Stimulated activated CD4-positive, alpha-beta T cell treated with anti-CD3 and anti-CD28 coated beads, Interleukin-2, amount 100 ng/mL, for 4 hours (primary cell): ENCODE measurements around the gene FZD10.

Source experiments
- DNase-seq: peaks from one replicate; pipeline ENCODE4 v3.0.0-alpha.2; 2020; ENCODE audit warnings: low read depth

Gene FZD10

DNA sequence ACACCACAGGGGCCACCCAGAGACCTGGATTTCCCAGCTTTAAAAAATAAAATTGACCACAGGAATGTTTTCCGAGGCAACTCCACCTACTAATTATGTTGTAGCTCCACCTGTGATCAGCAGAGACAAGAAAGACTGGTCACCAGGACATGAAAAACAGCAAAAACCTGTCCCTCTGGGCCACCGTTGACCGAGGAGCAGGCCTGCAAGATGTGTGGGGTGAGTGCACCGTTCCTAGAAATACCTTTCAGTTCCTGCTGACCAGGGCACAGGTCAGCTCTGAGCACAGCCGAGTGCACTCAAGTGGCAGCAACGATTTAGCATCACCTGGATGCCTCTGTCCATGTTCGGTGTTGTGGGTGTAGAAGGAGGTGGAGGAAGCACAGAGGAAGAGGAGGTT is 16.9 kb downstream of the FZD10 start:
- DNase-seq, result no peak

DNA sequence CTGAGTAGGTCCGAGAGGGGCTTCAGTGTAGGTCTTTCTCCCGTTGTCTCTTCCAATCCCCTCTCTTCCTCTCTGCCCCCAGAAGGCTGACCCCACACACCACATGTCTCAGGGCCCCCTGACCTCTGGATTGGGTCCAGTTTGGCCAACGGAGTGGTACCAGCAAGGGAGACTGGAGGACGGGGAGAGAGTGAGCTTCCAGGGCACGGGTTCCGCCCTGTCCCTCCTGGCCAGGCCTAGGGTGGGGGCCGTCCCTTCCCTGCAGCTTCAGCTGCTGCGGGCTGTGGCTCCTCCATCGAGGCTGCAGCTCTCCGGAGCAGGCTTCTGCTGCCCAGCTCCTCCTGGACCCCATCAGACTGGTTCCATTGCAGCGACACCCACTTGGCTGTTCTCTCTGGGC is 17.4 kb downstream of the FZD10 start:
- no peak for DNase-seq

DNA sequence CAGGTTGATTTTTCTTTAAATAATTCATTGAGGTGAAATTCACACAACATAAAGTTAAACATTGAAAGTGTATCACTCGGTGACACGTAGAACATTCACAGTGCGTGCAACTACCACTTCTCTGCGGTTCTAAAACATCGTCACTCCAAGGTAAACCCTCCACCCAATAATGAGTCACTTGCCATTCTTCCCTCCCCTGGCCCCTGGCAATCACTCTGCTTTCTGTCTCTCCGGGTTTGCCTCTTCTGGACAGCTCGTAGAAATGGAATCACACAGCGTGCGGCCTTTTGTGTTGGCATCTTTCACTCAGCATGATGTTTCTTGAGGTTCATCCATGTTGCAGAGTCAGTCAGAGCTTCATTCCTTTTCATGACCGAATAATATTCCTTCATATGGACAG is 18.9 kb downstream of the FZD10 start:
- DNase-seq, result no peak

DNA sequence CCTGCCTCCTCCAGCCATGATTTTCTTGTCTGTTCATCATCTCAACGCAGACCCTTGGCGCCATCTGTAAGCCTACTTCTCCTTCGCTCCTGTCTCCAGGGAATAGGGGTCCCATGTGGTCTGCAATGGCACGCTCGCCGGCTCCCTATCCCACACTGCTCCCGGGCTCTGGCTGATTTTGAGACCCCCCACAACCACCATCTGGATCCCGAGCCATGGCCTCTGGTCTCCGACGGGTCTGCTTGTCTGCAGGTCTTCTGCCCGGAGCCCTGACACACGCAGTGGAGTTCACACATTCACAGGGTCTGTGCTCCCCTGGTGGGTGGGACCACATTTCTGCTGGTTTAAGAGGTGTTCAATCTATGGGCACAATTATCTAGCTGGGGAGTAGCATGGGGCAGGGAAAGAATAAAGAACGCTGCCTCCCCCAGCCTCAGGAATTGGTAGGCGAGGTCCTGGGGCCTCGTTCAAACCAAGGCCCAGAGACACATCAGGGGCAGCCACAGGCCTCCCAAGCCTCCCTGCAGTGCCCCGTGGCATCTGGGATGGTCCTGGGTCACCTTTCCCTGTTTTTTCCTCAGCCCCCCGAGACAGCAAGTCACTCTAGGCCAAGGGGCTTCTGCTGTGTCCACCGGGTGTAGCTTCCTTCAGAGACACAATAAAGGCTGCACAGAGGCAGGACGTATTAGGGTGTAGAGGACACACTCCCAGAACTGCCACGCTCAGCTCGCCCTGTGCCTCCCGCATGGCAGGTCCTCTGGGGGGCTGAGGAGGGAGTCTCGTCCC is 21.5 kb downstream of the FZD10 start:
- no peak for DNase-seq

DNA sequence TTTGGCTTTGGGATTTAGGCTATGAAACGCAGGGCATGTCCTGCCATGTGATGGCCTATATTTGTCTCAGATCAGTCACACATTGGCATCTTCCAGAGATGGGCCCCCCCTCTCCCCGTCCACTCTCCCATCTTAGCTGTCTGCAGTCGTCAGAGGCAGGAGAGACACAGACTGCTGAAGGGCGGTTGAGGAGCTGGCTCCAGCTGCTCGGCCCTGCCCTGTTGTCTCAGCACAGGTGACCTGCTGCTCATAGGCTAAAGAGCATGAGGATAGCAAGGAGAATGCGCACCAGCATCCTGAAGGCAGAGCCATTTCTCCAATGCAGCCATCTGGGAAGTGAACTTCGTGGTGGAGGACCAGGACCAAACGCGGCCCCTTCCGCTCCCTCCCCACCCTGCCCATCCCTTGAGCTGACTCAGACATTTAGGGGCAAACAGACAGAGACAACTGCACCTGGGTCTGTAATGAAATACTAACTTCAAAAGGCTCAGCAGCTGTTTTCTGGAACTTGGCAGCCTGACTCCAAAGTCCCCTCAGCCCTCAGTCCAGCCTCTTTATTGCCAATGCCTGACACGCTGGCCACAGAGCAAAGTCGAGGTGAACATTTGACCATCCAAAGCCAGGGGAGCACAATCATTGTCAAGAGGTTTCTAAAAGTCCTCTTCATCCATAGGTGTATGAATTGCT is 22.3 kb downstream of the FZD10 start:
- DNase-seq, result no peak

DNA sequence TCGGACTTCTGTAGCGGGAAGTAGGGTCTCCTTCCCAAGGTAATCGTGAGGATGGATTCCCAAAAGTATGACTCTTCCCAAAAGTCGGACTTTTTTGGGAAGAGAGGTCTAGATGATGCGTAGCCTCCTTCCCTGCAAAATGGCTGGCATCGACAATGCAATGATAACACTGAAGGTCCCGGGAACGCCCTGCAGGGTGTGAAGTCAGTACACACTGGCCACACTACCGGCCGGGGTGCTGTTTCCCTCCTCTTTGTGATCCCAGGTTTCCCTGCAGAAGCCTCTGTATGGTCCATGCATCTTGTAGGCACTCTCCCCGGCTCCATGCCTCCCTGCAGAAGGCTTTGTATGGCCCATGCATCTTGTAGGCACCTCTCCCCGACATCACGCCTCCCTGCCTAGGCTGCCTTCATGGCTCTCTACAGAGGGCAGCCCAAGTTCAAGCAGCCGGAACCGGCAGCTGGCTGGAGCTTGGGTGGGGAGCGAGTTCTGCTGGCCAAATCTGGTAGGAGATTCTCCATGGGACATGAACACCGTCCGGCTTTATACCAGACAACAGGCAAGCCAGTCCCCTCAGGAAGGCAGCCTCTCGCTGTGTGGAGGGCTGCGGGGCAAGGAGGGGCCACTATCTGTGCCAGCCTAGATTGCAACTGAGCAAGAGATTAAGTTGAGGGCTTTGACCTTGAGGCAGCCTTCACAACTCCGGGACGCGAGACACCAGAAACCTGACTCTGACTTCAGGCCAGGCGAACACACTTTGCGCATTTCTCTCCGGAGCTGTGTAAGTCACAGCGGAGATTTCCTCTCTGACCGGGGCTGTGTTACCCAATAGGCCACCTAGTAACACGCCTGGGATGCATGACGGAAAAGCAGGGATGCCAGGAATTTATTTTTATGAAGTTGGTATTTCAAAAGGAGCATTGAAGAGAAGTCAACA is 23.5 kb downstream of the FZD10 start:
- DNase-seq, result no peak

DNA sequence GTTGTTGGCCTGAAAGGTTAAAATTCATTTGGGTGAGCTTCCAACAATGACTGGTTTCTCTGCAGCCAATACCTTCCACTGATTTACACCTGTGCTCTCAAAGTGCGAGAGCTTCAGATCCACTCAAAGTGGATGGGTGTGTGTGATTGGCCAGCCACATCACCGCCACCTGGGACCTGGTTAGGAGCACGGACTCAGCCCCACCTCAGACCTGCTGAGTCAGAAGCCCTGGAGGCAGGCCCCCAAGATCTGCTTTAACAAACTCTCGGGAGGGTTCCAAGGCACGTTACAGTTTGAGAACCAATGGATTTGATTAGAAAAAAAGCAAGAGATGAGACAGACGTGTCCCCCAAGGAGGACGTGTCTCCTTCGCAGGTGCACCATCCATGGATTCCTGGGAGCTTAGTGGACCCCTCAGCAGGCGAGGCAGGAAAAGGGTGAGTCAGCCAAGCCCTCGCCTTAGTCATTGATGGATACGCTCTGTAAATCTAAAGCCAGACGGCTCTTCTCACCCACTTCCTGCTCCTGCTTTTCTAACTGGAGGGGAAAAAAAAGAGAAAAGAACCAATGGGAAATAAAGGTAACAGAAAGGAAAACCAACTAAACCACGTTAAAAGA is 24.5 kb downstream of the FZD10 start:
- DNase-seq, result no peak

DNA sequence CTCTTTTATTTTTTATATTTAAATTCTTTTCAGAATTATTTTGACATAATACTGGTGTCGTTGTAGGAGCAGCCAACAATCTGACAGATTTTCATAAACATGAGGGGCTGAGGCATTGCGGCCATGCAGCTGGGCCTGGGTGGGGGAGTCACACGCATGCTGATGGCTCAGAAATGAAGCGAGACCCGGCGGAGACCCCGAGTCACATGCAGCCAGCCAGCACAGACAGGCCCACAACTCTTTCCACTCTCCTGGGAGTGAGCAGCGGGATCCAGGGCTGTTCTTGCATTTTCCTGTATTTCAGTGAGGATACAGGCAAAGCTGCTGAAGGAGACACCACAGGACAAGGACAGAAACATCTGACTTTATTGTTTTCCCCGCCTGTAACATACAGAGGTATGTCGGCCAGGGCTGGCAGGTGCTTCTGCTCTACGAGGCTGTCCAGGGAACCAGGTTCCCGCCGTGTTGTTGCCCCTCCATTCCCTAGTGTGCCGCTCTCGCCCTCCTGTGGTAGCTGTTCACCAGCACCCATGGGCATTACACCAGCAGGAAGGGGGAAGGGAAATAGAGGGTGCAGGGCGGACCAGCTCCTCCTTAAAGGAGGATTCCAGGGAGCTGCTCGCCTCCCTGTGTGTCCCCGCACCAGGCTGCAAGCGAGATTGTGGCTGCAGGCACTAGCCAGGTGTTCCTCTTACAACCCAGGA is 30.5 kb downstream of the FZD10 start:
- no peak for DNase-seq

DNA sequence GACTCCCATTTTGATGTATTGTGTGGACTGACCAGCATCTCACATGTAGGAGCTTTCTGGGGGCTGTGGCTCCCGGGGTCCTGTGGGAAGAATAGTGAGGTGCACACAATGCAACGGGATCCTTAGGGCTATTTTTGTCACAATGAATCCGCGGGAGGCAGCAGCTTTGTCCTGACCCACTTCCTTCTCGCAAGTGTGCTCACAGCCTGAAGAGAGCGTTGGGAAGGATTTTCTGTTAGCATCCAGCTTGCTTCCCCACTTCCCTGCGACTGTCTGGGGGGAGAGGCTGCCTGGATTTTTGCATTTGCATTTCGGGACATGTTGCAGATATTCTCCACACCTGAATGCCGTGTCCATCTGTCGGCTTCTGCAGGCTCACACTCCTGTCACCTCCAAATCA is 31.9 kb downstream of the FZD10 start:
- DNase-seq, result no peak

DNA sequence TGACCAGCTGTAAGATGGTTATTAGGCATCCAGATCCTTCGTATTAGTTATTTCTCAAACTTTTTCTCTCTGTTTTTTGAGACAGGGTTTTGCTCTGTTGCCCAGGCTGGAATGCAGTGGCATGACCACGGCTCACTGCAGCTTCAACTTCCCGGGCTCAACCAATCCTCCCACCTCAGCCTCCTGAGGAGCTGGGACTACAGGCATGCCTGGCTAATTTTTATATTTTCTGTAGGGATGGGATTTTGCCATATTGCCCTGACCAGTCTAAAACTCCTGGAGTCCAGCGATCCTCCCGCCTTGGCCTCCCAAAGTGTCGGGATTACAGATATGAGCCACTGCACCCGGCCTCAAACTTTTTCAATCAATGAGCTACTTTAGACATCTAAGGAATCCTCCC is 33.1 kb downstream of the FZD10 start:
- no peak for DNase-seq

DNA sequence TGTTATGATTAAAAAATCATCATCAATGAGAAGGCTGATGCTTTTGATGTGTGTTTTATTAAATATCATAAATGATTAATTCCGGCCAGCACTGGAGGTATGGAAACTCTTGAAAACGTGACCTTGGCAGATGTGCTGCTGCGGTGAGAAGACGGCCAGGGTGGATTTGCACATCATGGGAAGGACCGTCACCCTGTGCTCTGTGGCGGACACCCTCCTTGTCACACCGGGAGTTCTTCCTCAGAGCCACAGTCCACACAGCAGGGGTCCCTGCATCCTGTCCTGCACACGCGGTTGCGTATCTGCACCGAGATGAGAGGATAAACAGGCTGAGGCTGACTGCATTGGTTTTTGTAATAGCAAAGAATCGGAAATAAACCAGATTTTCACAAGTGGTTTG is 33.5 kb downstream of the FZD10 start:
- DNase-seq, result no peak

DNA sequence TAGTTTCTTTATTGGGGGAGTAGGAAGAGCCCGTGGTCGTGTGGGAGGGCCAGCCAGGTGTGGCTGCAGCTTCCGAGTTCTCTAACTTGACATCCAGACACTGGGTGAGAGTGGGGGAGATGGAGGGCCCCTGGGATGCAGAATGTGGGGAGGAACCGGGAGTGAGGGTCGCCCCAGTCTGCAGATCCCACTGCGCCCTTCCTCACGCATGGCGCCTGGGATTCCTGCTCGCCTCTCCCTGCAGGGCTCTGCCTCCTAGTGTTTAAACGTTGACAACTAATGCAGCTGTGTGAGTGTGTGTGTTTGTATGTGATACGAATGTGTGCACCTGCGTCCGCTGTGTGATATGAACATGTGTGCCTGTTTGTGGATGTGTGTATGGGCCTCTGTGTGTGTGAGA is 34.6 kb downstream of the FZD10 start:
- DNase-seq, result no peak

DNA sequence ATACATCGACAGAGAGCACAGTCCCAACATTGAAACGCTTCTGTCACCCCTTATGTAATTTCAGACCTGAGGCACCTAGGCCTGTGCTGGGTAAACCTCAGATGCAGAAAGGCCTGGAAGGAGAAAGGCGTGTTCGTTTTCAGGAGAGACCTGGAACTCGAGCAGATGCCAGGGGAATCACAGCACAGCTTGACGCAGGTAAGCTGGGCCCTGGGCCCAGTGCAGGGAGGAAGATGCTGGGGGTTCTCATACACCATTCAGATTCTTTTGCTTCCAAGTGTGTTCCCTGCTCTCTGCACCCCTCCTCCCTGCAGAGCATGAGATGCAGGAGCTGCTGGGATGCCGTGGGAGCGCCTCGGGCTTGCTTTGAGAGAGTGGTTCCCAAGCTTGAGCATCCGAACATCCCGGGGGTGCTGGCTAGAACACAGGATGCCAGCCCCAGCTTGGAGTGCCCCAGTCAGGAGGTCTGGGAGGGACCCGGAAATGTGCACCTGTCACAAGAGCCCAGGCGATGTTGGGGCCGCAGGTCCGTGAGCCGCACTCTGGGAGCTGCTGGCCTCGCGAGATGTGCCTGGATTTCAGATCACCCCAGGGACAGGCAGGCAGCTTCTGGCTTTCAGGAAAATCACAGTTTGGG is 35.9 kb downstream of the FZD10 start:
- no peak for DNase-seq

DNA sequence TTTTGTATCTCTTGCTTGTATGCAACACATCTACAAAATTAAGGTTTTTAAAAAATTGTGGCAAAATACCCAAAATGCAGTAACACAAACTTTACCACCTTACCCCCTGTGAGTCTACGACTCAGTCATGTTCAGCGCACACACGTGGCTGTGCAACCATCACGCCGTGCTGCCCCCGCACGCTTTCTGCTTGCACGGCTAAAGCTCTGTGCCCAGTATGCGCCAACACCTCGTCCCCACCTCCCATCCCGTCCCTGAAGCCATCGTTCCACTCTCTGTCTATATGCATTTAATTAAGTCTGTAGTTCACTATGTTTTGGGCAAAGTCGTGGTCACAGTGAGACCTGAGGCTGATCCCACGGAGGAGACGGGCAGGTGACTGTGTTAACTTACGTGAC is 36.4 kb downstream of the FZD10 start:
- DNase-seq, result no peak

DNA sequence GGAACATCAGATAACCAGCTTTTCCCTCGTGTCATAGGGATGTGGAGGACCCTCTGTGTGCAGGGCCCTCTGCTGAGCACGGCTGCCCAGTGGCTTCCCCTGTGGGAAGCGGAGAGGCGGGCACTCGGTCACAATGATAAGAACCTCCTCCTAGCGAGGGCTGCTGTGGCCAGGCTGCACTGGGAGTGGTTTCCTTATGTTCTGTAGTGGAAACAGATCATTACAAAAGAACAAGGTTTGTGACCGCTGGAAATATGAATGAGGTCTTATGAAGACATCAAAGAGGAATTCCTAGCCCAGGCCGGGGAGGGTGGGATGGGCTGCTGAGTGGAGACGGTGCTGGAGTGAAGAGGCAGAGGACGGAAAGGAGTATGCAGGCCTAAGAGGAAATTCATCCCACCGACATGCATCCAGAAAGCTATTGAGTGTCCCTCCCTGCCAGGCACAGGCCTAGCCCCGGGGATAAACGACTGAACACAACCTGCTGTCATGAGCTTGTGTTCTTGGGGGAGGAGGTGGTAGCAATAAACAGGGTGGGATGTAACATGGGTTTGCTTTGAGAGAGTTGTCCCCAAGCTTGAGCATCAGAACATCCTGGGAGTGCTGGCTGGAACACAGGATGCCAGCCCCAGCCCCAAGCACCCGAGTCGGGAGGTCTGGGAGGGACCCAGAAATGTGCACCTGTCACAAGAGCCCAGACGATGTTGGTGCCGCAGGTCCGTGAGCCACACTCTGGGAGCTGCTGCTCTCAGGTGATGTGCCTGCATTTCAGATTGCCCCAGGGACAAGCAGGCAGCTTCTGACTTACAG is 37.5 kb downstream of the FZD10 start:
- no peak for DNase-seq

DNA sequence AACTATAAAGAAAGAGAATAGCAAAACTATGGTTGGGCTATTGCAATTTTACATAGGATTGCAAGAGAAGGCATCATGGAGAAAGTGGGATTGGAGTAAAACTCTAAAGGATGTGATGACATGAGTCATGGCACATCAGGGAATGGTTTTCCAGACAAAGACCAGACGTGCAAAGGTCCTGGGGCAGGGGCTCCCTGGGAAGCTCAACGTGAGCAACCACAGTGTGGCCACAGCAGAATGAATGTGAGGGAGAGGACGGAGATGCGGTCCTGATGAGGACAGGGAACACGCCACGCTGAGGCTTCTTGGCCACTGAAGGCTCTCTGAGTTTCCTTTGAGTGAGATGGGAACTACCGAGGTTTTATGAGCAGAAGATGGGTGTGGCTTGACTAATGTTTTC is 38.2 kb downstream of the FZD10 start:
- no peak for DNase-seq

DNA sequence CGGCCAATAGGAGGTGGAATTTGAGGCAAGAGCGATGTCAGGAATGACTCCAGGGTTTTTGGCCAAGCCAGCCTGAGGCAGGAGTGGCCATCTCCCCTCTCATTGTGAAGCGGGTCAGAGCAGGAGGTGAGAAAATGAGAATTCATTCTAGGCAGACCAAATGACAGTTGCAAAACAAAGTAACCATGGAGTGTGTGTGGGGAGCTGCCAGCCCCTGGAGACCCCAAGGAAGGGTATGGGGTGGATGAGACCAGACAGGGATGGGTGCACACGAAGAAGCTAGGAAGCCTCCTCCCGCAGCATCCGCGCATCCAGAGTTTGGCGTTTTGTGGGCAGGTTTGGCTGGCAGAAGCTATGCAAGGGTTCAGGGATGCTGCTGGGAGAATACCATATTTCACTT is 38.8 kb downstream of the FZD10 start:
- DNase-seq, result no peak

DNA sequence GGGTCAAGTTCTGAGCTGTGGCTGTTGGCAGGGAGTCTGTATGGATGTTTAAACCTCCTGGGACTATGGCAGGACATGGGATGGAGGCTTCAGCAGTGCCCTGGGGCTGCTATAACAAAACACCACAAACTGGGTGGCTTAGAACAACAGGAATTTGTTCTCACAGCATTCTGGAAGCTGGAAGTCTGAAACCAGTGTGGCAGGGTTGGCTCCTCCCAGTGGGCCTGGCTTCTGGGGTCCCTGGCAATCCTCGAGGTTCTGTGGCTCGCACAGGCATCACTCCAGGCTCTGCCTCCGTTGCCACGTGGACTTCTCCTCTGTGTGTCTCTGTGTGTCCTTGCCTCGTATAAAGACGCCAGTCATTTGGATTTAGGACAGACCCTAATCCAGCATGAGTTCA is 39.9 kb downstream of the FZD10 start:
- no peak for DNase-seq

DNA sequence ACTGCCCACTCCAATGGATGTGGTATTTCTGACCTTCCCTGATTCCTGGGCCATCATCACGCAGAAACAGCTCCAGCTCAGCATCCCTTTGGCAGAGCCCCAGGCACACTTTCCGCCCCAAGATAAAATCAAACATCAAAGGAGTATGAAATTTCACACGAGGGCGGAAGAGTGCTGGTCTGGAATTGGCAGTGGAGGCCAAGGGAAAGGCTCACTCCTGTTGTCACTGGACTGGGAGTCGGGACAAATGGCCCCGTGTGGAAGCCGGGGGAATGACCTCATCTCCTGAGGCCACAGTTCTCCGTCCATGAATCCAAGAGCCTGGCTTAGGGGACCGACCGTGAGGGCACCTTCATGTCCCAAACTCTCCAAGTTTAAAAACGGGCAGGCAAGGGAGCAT is 40.9 kb downstream of the FZD10 start:
- DNase-seq, result no peak

DNA sequence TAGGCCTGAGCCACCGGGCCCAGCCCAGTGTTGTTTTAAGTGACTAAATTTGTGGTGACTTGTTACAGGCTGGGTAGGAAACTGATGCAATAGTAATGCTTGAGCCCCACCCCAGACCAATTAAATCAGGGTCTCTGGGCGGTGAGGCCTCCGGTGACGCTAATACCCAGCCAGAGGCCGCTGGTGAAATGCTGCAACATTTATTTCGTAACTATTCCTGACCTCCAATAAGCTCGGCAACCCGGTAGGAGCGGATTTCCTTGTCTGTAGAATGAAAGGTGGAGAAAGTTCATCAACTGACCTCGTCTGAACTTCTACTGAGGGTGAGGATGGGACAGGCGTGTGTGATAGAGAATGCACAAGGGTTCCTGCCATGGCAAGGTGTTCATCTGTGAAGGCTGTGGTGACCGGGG is 42.3 kb downstream of the FZD10 start:
- no peak for DNase-seq
